Ovary (tissue), 9 donors: ENCODE measurements around the gene LEMD2. TPM values are rescaled to one million over a fixed set of nuclear protein-coding genes. Genes with fewer than 3 reads are reported as not detected.

ENCODE experiments used
- DNase-seq, 5 donors: peaks; one replicate each; pipeline ENCODE4 v3.0.0-alpha.2; 2019 to 2020
- H3K27ac ChIP-seq, 2 donors: fragments of 200-600 bp; one replicate each; pipeline versions ENCODE4 v1.5.1 to v1.8.0; 2019 to 2022
- H3K27me3 ChIP-seq: fragments of 200-600 bp; one replicate; pipeline ENCODE4 v1.8.0; 2022
- H3K36me3 ChIP-seq: fragments of 200-600 bp; sonication (generic); one replicate; pipeline ENCODE4 v1.5.1; 2019
- H3K4me1 ChIP-seq: one replicate; pipeline ENCODE4 v1.8.1; 2013; ENCODE audit warnings: mild to moderate bottlenecking, moderate library complexity; ENCODE audit not compliant: insufficient read depth
- H3K4me3 ChIP-seq: fragments of 200-600 bp; sonication (generic); one replicate; pipeline ENCODE4 v1.5.1; 2017
- H3K9me3 ChIP-seq, 2 donors: fragments of 200-600 bp in 1 of 2; sonication (generic) in 1 of 2; one replicate each; pipeline versions ENCODE4 v1.5.1 to v1.8.1; 2013 to 2019; ENCODE audit warnings: mild to moderate bottlenecking in 1 of 2, moderate library complexity in 1 of 2
- EP300 ChIP-seq: sonication (generic); formaldehyde crosslinking; IDR thresholded peaks from one replicate; pipeline ENCODE4 v1.6.1; 2017; ENCODE audit warnings: antibody characterized with exemption
- POLR2A ChIP-seq: fragments of 450-650 bp; IDR thresholded peaks from one replicate; pipeline ENCODE4 v1.6.1; 2017; ENCODE audit warnings: antibody characterized with exemption, mild to moderate bottlenecking, moderate library complexity
- WGBS, 3 donors: extraction: QIAGEN DNeasy Blood & Tissue Kit in 1 of 3; methylation state at CpG; one replicate each; pipeline versions ENCODE4 v1.1.5 to v1.1.7; 2013 to 2017; 5-methylcytosine and 5-hydroxymethylcytosine counted together
- intact Hi-C, 4 donors: fragments of 100-400 bp; cut with DNase I; formaldehyde crosslinking; loops; one replicate each; pipeline versions ENCODE4 v1.11.0 to v1.15.1; 2022 to 2023
- polyA plus RNA-seq, 2 donors: library from polyadenylated mRNA; stranded (reverse); fragments of 200-250 nt in 1 of 2; fragments of 350-450 nt in 1 of 2; fragmentation: Illumina TruSeq in 1 of 2; extraction: RNeasy Lipid Tissue Mini Kit (QIAGEN cat#74804) in 1 of 2; gene quantifications; one replicate each; pipeline ENCODE4 v1.2.3, GENCODE V29; 2013 to 2014
- total RNA-seq, 7 donors: library from RNA; depleted of rRNA in 2 of 7; stranded (reverse); fragments of >200 nt in 2 of 7; fragmentation: NEBNext Ultra II Directional in 3 of 7; extraction: Animal tissue kit (Norgen Biotek cat#: 25700) in 3 of 7; gene quantifications; one replicate each; pipeline versions ENCODE4 v1.1.0 to v1.2.4, GENCODE V29; 2016 to 2023
- TF ChIP-seq, protein P1 (sequence below), 3 donors: fragments of 450-650 bp in 2 of 3; fragments of 200-600 bp in 1 of 3; IDR thresholded peaks; one replicate each; pipeline versions ENCODE4 v1.5.1 to v1.8.0; 2016 to 2022; ENCODE audit warnings: antibody characterized with exemption in 3 of 3, mild to moderate bottlenecking in 1 of 3
- donor health status: DM: no; HTN: no; CAD: no; lungs with moderate emphysema.
- donor health status: DM: no; HTN: no; CAD: no.
- donor health status: Bipolar disorder and iron deficiency.
- donor health status: DM: yes; HTN: yes; CAD: no.
- donor health status: DM: no; HTN: no; CAD: no.
- donor health status: DM: yes; HTN: yes; CAD: no.

Gene LEMD2
- total and polyA plus RNA-seq, 9 donors, result 41.7 to 66.8 (median 56.7) TPM

DNA sequence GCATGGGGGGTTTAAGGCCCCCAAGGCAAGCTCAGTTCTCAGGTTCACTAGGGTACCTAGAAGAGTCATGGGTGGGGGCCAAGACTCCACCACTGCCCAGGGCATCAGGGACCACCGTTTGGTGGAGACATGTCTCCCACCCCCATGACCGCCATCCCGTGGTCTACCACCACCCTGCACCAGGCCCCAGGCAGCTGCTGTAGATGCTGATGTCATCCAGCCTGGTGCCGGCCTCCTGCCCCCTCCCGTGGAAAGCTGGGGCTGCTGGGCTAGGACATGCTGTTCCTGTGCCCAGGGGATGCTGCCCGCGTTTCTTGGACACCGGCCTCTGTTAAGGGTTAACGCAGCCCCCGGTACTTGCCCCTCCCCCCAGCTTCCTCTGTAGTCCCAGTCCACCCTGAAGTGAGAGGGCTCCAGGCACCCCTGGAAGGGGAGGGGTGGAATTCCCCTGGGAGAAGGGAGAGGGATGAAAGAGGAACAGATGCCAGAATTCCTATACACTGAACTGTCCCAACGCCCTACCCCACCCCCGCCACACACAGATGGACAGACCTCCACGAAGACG is 42.8 kb downstream of the LEMD2 start:
- H3K4me3 ChIP-seq, result no peak overlapping the region
- WGBS, 3 donors, result 42 to 63% (median 53%) methylated on average over 12 to 14 of the region's 14 CpGs
- peaks cover 2% of the 10 kb centered on the region for H3K4me1 ChIP-seq
- TF ChIP-seq EP300, result no peak
- TF ChIP-seq POLR2A, result no peak
- TF ChIP-seq, protein P1, sequence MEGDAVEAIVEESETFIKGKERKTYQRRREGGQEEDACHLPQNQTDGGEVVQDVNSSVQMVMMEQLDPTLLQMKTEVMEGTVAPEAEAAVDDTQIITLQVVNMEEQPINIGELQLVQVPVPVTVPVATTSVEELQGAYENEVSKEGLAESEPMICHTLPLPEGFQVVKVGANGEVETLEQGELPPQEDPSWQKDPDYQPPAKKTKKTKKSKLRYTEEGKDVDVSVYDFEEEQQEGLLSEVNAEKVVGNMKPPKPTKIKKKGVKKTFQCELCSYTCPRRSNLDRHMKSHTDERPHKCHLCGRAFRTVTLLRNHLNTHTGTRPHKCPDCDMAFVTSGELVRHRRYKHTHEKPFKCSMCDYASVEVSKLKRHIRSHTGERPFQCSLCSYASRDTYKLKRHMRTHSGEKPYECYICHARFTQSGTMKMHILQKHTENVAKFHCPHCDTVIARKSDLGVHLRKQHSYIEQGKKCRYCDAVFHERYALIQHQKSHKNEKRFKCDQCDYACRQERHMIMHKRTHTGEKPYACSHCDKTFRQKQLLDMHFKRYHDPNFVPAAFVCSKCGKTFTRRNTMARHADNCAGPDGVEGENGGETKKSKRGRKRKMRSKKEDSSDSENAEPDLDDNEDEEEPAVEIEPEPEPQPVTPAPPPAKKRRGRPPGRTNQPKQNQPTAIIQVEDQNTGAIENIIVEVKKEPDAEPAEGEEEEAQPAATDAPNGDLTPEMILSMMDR (IDR thresholded peaks at IDR 0.05), result no peak
- intact Hi-C loops, result loop anchor here in 2 of 4 donors (10.0 kb wide), 1 partner anchor 409 kb away; no protein-coding TSS in a partner anchor
- H3K27me3 ChIP-seq, result no peaks in the 10 kb centered on the region
- peak in 2 of 5 donors; percentile 35 to 51 for DNase-seq
- H3K36me3 ChIP-seq, result no peaks in the 10 kb centered on the region
- H3K9me3 ChIP-seq, result no peaks in the 10 kb centered on the region
- no peak overlapping the region for H3K27ac ChIP-seq

DNA sequence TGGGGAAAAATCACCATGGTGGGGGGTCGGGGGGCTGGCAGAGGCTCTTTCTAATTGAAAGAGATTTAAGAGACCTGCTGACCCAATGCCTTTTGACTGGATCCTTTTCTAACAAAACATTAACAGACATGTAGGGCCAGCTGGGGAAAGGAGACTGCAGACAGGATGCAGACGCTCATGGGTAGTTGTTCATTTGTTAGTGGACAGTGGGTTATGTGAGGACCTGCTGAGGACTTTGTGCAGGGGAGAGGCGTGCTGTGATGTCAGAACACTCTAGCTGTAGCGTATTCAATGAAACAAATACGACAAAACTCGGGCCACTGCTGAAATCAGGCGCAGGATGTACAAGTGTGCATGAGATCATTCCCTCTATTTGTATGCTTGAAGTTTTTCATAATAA is 43.4 kb downstream of the LEMD2 start:
- Histone ChIP-seq H3K4me3 (no peak overlapping the region), H3K36me3 (no peaks in the 10 kb centered on the region), H3K27me3 (no peaks in the 10 kb centered on the region), H3K27ac (no peak overlapping the region), H3K9me3 (no peaks in the 10 kb centered on the region), H3K4me1 (peaks cover 2% of the 10 kb centered on the region)
- intact Hi-C loops, result loop anchor here in 2 of 4 donors (10.0 kb wide), 1 partner anchor 409 kb away; no protein-coding TSS in a partner anchor
- DNase-seq, result no peak
- 76 to 89% (median 83%) methylated on average over 7 of the region's 7 CpGs for WGBS, 3 donors
- TF ChIP-seq POLR2A (no peak), EP300 (no peak)
- TF ChIP-seq, protein P1 (IDR thresholded peaks at IDR 0.05), result no peak

DNA sequence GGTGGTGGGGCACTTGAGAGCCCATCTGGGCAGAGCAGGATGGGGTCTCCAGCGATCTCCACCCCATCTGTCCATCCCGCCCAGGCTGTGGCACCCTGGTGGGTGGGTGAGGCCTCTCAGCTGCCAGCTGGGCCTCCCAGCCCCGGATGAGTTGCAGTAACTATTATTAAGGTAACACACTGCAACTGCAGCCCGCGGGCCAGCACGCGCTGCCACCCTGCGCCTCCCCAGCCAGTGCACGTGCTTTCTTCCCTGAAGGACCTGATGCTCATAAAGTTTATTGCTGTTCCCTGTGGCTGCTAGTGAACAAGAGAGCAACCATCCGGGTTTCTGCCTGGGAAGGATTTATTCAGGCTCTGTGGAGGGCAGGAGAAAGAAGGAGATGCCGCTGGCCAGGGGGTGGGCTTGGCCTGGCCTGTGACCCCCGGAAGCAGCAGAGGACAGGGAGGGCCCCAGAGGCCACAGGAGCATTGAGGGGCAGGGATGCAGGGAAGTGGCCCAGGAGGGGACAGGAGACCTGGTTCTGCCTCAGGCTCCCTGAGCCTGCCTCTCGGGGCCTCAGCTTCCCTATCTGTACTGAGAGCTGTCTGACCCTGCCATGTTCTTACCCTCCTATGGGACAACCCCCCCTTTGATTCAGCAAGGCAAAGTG is 43.9 kb downstream of the LEMD2 start:
- Histone ChIP-seq H3K36me3 (no peaks in the 10 kb centered on the region), H3K27me3 (no peaks in the 10 kb centered on the region), H3K9me3 (no peaks in the 10 kb centered on the region), H3K4me3 (no peak overlapping the region), H3K27ac (no peak overlapping the region), H3K4me1 (peaks cover 2% of the 10 kb centered on the region)
- 62 to 76% (median 74%) methylated on average over 13 of the region's 13 CpGs for WGBS, 3 donors
- TF ChIP-seq, protein P1 (IDR thresholded peaks at IDR 0.05), result no peak
- no peak for TF ChIP-seq EP300
- TF ChIP-seq POLR2A, result no peak
- DNase-seq, result no peak
- intact Hi-C loops, result loop anchor here in 2 of 4 donors (10.0 kb wide), 1 partner anchor 410 kb away; no protein-coding TSS in a partner anchor

DNA sequence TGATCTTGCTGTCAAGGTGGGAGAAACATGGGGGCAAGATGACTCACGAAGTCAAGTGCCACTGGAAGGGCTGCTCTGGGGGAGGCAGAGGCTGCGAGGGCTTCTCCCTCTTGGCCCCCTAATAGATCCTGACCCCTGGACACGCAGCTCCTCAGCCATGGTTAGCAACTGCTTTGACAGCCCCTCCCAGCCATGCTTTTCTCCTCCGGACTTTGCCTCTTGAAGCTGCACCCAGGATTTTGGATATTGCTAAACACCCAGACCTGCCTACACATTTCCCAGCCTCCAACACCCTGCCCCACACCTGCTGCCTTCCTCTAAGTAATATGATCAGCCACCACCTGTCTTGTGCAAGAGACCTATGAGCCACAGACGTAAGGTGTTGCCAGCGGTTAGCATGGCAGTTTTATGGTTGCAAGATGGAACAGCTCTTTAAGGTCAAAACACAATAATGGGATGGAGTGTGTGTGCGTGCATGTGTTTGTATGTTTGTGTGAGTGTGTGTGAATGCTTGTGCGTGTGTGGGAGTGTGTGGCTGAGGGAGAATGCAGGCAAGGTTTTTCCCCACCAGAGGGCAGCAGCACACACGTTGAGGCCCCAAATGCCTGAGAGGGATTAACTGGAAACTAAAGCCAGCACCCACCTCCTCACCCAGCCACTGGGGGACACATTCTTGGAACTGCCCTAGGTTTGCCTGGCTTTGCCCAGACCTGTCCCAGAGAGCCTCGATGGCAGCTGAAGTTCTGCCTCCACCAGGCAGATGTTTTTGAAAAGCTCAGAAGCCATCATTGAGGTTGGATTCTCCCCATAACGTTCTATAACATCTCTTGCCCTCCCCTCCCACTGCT is 44.7 kb downstream of the LEMD2 start:
- Histone ChIP-seq H3K27me3 (no peaks in the 10 kb centered on the region), H3K4me3 (no peak overlapping the region), H3K9me3 (no peaks in the 10 kb centered on the region), H3K27ac (no peak overlapping the region), H3K36me3 (no peaks in the 10 kb centered on the region), H3K4me1 (peaks cover 2% of the 10 kb centered on the region)
- TF ChIP-seq EP300, result no peak
- TF ChIP-seq, protein P1 (IDR thresholded peaks at IDR 0.05), result peak; percentile 53 to 85 (median 79)
- 31 to 32% (median 32%) methylated on average over 11 of the region's 11 CpGs for WGBS, 3 donors
- intact Hi-C loops, result loop anchor here in 2 of 4 donors (10.0 kb wide), 1 partner anchor 411 kb away; no protein-coding TSS in a partner anchor
- peak; percentile 68 to 84 (median 80) for DNase-seq
